HFFc6 (cell line): Measurements from ENCODE around the gene HMGB3. TPM values are rescaled to one million over a fixed set of nuclear protein-coding genes. Genes with fewer than 3 reads are reported as not detected.

Experiments used
- DNase-seq: peaks from one replicate; pipeline ENCODE4 v3.0.0-alpha.2; 2018
- H3K27ac Mint-ChIP-seq: 2 replicates; pipeline ENCODE4 v1.8.0; 2020; ENCODE audit warnings: mild to moderate bottlenecking, mixed read lengths
- H3K27me3 Mint-ChIP-seq: 2 replicates; pipeline ENCODE4 v1.8.0; 2021; ENCODE audit warnings: mild to moderate bottlenecking, moderate library complexity, mixed read lengths; ENCODE audit not compliant: insufficient read depth
- H3K36me3 Mint-ChIP-seq: 2 replicates; pipeline ENCODE4 v1.8.0; 2021; ENCODE audit warnings: low read depth, mixed read lengths
- H3K4me1 Mint-ChIP-seq: 2 replicates; pipeline ENCODE4 v1.8.0; 2020; ENCODE audit warnings: low read depth, mixed read lengths
- H3K4me3 Mint-ChIP-seq: 2 replicates; pipeline ENCODE4 v1.8.0; 2020; ENCODE audit warnings: mild to moderate bottlenecking, moderate library complexity, mixed read lengths
- H3K9me3 Mint-ChIP-seq: 2 replicates; pipeline ENCODE4 v1.8.0; 2020; ENCODE audit warnings: mild to moderate bottlenecking, mixed read lengths
- total RNA-seq, 6 experiments: library from RNA; stranded (reverse); fragmentation: NEBNext Ultra II Directional; extraction: Animal tissue kit (Norgen Biotek cat#: 25700); gene quantifications; 2 replicates in 1 of 6; 3 replicates in 5 of 6; pipeline ENCODE4 v1.2.3, GENCODE V29; 2021
- TF ChIP-seq, protein P1 (sequence below): fragments of 200-600 bp; sonication (generic); IDR thresholded peaks from 2 replicates; pipeline ENCODE4 v1.5.0; 2021; ENCODE audit warnings: antibody characterized with exemption, mild to moderate bottlenecking

Gene HMGB3
- total RNA-seq, 6 experiments from 2014 or later: 23.2 to 66.0 (median 54.3) TPM

- Mint-ChIP-seq H3K27me3 (peaks cover 3% of the 10 kb centered on the region), H3K27ac (no peak overlapping the region), H3K36me3 (no peaks in the 10 kb centered on the region), H3K4me3 (no peak overlapping the region), H3K9me3 (no peaks in the 10 kb centered on the region), H3K4me1 (peaks cover 7% of the 10 kb centered on the region)
- TF ChIP-seq, protein P1, sequence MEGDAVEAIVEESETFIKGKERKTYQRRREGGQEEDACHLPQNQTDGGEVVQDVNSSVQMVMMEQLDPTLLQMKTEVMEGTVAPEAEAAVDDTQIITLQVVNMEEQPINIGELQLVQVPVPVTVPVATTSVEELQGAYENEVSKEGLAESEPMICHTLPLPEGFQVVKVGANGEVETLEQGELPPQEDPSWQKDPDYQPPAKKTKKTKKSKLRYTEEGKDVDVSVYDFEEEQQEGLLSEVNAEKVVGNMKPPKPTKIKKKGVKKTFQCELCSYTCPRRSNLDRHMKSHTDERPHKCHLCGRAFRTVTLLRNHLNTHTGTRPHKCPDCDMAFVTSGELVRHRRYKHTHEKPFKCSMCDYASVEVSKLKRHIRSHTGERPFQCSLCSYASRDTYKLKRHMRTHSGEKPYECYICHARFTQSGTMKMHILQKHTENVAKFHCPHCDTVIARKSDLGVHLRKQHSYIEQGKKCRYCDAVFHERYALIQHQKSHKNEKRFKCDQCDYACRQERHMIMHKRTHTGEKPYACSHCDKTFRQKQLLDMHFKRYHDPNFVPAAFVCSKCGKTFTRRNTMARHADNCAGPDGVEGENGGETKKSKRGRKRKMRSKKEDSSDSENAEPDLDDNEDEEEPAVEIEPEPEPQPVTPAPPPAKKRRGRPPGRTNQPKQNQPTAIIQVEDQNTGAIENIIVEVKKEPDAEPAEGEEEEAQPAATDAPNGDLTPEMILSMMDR: no peak
- DNase-seq: no peak
Measured at GRCh38 chrX:150940844-150941495, 42.2 kb upstream of the HMGB3 start.

GRCh38 chrX:150941580-150941979 lies 41.6 kb upstream of the HMGB3 start:
- Mint-ChIP-seq H3K36me3 (no peaks in the 10 kb centered on the region), H3K4me3 (no peak overlapping the region), H3K27ac (no peak overlapping the region), H3K27me3 (peaks cover 3% of the 10 kb centered on the region), H3K4me1 (peaks cover under 1% of the 10 kb centered on the region; the same call in 1 of the 2 replicates), H3K9me3 (no peaks in the 10 kb centered on the region)
- TF ChIP-seq, protein P1: no peak
- DNase-seq: no peak

- no peaks in the 10 kb centered on the region for H3K9me3 Mint-ChIP-seq
- no peak overlapping the region for H3K4me3 Mint-ChIP-seq
- H3K27me3 Mint-ChIP-seq: peaks cover 3% of the 10 kb centered on the region
- no peak for DNase-seq
- H3K36me3 Mint-ChIP-seq: no peaks in the 10 kb centered on the region
- H3K27ac Mint-ChIP-seq: no peak overlapping the region
- TF ChIP-seq, protein P1: no peak
- no peaks in the 10 kb centered on the region for H3K4me1 Mint-ChIP-seq
Measured at GRCh38 chrX:150942942-150943594, 40.1 kb upstream of the HMGB3 start.

GRCh38 chrX:150944233-150944632 lies 38.9 kb upstream of the HMGB3 start:
- no peak for DNase-seq
- Mint-ChIP-seq H3K27ac (no peak overlapping the region), H3K36me3 (no peaks in the 10 kb centered on the region), H3K9me3 (no peaks in the 10 kb centered on the region), H3K27me3 (peaks cover 3% of the 10 kb centered on the region), H3K4me3 (no peak overlapping the region), H3K4me1 (no peaks in the 10 kb centered on the region)
- TF ChIP-seq, protein P1: no peak

DNA sequence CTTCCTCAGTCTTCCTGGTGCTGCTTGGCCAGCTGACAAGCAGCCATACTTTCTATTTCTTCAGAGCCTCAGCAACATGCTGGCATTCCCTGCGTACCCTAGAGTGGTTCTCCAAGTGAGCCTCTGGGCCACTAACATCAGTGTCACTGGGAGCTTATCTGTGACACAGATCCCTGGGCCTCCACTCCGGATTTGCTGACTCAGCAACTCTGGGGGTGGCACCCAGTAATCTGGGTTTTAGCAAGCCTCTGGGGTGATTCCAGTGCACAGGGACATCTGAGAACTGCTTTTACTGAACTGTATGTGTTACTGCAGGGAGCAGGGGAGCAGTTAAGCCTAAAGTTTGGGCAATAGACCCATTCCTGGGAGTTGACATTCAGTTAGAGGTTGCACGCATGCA lies 28.2 kb upstream of the HMGB3 start:
- DNase-seq: no peak
- Mint-ChIP-seq H3K27me3 (peaks cover 6% of the 10 kb centered on the region), H3K36me3 (no peaks in the 10 kb centered on the region), H3K27ac (no peak overlapping the region), H3K4me3 (no peak overlapping the region), H3K9me3 (no peaks in the 10 kb centered on the region), H3K4me1 (no peaks in the 10 kb centered on the region)
- TF ChIP-seq, protein P1: no peak
